GM19395 (cell line): Measurements from ENCODE around the gene NCK2.
"Not testable (repeated sequence)": the region's sequence is repeated elsewhere in the genome, so short reads cannot be mapped to it uniquely, and the experiment has no call there.

Experiments used
- ATAC-seq: cut with Tn5 transposase; IDR thresholded peaks from one replicate; pipeline ENCODE4 v1.9.1; 2021; ENCODE audit warnings: mild to moderate bottlenecking, moderate library complexity; ENCODE audit not compliant: unreplicated experiment

The NCK2 gene

GRCh38 chr2:105883911-105884694 lies 139.4 kb downstream of the NCK2 start:
- no peak for ATAC-seq

GRCh38 chr2:105885456-105885855 lies 140.7 kb downstream of the NCK2 start:
- ATAC-seq = no peak

DNA sequence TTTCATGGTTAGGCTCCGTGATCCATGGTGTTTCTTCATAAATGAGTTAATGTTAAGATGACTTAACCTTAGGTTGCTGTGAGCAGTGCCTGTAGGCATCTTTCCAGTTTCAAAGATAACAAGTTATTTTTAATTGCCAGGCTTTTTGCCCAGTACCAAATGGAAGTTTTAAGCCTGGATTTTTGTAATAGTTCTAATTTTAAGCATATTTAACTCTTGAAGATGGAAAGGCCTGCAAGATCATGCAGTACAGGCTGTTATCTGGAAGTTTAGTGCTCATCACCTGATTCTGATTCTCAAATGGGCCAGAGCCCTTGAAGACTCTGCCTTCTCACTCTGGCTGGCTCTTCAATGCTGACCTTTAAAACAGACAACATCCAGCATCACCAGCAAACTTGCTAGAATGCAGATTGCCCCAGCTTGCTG lies 141.3 kb downstream of the NCK2 start:
- no peak for ATAC-seq

- no peak for ATAC-seq
Observed at GRCh38 chr2:105886687-105887086, 142.0 kb downstream of the NCK2 start.

DNA sequence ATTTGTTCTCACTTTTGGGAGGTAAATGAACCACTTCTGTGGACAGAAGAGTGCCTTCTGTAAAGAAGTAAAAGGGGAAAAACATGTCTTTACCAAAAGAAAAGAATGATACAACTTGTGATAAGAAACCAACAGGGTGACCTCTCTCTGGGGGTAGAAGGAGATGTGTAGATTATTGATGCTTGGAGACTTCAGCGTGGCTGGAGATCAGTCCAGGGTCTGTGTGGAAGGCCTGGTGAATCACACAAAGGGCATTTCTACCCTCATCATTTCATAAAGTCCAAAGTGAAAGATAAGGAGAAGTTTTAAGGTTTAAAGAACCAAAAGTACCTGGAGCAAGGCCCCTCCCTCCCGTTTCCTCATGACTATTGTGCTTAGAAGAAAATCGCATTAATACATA lies 142.5 kb downstream of the NCK2 start:
- no peak for ATAC-seq

DNA sequence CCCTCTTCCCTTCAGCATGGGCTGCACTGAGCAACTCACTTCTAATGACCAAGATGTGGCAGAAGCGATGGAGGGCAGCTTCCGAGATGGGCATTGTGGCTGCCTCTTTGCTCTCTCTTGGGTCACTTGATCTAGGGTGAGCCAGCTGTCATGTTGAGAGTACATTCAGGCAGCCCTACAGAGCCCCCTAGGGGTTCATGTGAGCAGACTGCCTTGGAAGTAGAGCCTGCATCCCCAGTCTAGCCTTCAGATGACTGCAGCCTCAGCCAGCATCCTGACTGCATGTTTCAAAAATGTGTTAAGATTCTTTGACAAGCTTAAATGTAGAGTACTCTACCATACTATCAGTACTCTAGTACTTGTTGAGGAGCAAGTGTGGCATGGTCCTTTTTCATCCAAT lies 143.9 kb downstream of the NCK2 start:
- no peak for ATAC-seq

DNA sequence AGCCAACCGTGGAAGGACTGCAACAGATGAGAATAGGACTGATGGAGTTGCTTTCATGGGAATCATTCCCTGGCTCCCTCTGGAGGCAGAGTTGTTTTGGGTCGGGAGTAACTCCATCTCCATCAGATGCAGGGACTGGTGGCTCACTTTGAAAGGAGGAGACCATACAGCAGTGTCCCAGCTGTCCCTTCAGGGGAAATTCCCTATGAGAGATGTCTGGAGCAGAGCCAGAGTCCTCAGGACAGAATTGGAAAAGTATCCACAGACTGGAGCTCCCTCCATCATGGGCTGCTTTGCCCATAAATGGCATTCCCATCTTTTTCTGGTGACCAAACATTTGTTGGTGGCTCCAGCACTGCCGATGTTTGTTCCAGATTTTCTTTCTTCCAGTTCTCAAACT lies 144.3 kb downstream of the NCK2 start:
- ATAC-seq = no peak

DNA sequence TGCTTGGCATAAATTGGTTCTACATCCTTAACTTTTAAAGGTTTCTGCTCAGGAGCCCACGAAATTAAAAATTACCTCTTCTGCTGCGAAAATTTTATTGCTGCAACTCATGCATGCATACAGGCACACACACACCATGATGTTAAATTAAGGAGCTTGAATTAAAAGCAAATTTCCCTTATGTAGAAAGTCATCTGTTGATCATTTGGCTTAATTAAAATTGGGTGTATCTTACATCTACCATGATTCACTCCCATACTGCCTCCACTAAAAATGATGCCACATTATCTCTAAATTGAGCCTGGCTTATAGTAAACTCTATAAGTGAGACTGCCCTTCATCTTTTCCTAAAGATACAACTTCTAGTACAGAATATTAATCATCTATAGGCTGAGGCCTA lies 145.4 kb downstream of the NCK2 start:
- ATAC-seq = no peak

DNA sequence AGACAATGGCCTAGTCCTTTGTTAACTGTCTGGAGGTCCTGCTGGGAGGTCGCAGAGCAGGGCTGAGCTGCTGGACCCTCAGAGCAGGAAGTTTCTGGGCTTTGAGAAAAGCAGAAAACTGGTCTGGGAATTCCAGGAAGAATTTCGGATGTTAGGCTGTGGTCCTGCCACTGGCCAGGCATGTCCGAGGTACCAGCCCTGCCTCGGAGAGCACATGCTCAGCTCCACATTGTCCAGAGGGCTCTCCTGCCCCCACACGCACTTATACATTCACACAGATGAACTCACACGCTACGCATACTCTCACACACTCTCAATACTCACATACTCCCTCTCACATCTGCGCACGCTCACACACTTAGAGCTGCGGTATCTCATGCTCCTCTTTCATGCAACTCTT lies 146.1 kb downstream of the NCK2 start:
- no peak for ATAC-seq

- no peak for ATAC-seq
Observed at GRCh38 chr2:105893011-105893995, 148.6 kb downstream of the NCK2 start.

- no peak for ATAC-seq
Observed at GRCh38 chr2:105894327-105894944, 149.7 kb downstream of the NCK2 start.

DNA sequence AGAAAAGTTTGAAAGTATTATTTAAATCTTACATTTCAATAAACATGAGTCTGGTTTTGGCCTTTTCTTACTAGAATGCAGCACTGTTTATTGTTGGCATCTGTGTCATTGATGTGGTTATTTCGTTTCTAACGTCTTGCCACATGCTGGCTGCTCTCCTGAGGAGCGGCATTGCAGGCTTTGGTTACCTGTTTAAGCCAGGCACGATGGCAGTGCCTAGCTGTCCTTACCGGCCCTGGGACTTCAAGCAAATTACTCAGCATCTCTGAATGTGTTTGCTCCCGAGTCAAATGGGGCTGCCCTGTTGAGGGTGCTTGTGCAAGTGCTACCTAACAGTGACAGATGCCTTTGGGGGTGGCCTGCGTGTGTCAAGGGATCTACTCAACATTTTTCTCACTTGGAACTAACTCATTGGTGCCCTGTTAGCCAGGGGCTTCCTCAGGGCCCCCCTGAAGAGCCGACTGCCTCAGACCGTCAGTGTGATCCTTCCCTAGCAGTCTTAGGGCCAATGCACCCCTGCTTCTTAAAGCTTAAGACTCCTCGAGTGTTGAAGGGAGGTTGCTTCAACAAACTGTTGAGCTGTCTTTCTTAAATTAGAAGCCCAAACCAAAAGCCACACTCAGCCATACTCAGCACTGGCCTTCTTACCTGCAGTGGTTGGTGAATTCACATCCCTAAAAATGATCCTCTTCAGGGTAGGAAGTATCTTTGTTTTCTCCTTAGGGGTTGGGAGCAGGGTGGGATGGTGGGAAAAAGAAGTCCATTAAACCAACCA lies 151.5 kb downstream of the NCK2 start:
- ATAC-seq = no peak

- no peak for ATAC-seq
Observed at GRCh38 chr2:105896765-105897163, 152.1 kb downstream of the NCK2 start.

- ATAC-seq = not testable (repeated sequence)
Observed at GRCh38 chr2:105897694-105898093, 153.0 kb downstream of the NCK2 start.

GRCh38 chr2:105903051-105903674 lies 158.5 kb downstream of the NCK2 start:
- ATAC-seq = no peak

GRCh38 chr2:105904938-105905337 lies 160.2 kb downstream of the NCK2 start:
- peak; percentile 96 for ATAC-seq

DNA sequence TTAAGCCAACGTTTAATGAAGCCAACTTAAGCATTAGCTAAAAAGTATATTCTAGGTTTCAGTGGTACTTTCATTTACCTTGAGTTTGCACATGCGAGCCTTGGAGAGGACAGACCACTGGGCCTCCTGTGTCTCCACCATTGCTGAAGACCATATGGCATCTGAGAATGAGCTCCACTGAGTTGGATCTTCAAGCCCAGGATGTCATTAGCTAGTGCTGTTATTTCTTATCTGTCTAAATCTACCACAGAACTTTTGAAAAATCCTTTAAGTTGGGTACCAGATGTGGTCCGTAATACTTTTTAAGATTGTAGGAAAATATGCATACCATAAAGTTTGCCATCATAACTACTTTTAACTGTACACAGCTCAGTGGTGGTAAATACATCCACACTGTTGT lies 161.8 kb downstream of the NCK2 start:
- ATAC-seq = no peak

- no peak for ATAC-seq
Observed at GRCh38 chr2:105907184-105907583, 162.5 kb downstream of the NCK2 start.

DNA sequence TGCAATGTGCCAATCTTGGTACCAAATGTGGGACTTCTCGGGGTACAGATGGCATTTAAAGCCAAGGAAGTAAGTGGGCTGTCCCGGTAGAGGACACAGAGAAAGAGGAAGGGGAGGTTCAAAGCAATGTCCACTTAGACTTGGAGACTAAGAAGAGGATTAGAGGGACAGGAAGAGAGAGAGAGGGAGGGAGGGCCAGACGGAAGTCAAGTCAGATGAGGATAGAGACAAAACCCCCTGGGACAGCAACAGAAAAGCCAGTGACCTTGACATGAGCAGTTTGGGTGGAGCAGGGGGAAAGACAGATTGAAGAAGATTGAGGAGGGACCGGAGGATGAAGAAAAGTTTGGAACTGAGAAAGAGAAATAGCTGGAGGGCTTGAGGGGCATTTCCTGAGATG lies 164.5 kb downstream of the NCK2 start:
- ATAC-seq = no peak
